GM19452 (cell line): ENCODE results near the gene PCID2.
A peak's percentile ranks its signal among the peaks of the same experiment; 100 is the strongest.
"Not testable (repeated sequence)": the region's sequence is repeated elsewhere in the genome, so short reads cannot be mapped to it uniquely, and the experiment has no call there.

Source experiments
- ATAC-seq: cut with Tn5 transposase; IDR thresholded peaks from one replicate; pipeline ENCODE4 v1.9.1; 2021; ENCODE audit not compliant: unreplicated experiment

Gene PCID2

DNA sequence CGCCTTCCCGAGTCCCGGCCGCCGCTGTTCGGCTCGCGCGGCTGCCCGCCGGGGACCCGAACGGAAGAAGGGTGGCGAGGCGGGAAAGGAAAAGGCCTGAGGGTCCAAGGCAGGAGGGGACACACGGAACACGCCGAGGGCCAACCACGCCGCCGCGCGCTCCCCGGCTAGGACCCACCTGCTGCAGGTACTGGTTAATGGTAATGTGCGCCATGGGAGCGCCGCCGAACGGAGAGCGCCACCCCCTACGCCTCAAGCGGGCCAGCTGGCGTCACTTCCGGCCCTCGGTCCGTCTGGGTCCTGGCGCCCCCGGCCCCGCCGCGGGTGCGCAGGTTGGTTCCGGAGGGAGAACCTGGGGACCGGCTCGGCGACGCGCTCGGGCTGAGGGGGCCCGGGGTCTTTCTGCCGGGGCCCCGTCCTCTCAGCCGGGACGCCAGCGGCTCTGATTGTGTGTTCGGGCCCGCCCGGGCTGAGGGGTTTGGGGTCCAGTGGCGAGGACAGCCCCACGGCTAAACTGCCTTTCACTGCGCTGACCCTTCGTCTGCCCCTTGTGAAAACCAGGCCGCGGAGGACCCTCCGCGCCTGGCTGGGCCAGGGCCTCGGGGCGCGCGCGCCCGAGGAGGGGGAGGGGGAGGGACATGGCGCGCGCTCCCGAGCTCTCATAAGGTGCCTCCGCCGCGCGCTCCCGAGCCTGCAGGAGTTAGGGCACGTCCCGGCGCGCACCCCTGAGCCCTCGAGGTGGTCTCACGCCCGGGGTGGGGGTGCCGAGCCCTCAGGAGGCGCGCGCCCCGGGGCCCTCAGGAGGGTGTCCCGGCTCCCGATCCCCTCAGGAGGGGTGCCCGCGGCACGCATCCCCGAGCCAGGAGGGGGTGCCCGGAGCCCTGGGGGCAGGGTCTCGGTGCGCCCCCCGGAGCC lies at the start of gene PCID2:
Gene PCID2, minus strand, starts transcription at position 249 of the 915 bp plus-strand sequence. Its CDS starts 35 bp downstream, at position 214.
- peak; percentile 75 for ATAC-seq

GRCh38 chr13:113257908-113258307 lies 49.4 kb upstream of the PCID2 start:
- not testable (repeated sequence) for ATAC-seq

GRCh38 chr13:113252516-113253095 lies 44.1 kb upstream of the PCID2 start:
- no peak for ATAC-seq

DNA sequence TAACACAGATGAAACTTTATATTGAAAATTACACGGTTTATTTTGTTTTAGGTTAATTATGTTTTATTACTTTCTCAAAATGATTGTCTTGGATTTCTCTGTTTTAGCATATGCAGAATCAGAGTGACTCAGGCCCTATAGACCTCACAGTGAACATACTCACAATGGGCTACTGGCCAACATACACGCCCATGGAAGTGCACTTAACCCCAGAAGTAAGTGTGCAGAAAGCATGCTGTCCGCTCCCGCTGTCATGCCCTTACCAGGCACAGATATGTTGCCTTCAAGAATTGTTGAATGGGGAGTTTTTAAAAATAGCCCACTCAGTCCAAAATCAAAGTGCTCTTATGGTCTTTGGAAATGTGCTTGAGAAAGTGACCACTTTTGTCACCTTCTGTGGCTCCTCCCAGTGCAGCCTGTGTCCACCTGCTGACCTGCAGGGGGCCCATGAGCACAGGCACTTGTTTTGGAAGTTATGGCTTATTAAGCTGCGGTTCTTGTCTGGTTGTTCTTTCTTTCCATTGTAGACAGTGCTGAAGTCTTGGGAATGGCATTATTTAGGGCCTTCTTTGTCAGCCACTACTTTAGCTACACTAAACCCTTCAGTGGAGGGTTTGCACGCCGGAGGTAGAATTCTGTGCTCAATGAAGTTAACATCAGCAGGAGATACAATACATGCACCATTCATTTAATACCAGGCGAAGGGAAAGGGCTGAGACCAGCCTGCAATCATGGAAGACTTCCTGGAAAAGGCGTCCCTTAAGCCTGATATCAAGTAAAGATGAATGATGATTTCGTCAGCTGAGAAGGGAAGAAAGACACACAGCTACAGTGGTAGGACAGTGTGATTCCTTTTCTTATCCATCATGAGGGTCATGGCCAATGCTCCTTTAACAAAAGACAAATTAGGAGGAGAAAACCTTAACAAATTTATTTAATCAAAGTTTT lies 37.7 kb upstream of the PCID2 start:
- no peak for ATAC-seq

DNA sequence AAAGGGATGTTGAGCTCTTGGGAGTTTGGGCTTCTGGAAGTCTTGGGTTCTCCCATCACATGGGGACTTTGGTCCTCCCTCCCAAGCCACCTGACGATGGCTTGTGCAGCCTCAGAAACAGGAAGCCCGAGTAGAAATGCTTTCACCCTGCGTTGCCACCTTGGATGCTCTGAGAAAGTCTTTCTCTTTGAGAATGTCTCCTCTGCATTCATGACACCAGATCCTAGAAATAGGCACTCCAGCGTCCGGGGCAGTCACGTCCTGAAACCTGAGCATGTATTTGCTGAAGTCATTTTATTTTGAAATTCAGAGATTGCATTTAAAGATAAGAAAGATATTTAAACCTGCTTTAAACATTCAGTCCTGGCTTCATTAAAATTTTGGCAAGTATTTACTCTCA lies 35.4 kb upstream of the PCID2 start:
- no peak for ATAC-seq

- not testable (repeated sequence) for ATAC-seq
Observed at GRCh38 chr13:113241623-113242022, 33.2 kb upstream of the PCID2 start.

DNA sequence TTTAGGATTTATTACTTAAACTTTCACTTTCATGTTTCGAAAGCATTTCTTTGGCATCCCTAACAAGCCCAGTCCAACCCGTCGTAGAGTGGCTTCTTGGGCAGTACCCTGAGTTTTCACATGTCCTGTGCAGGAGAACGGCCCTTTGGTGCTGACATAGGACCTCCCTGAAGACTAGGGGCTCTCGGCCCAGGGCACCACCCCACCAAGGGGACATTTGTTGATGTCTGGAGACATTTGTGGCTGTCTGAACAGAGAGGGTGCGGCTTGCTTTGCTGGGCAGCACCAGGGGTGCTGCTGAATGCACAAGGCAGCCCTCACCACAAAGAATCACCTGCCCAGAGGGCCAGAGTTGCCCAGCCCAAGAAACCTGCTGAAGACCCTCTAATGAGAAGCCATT lies 31.5 kb upstream of the PCID2 start:
- no peak for ATAC-seq

DNA sequence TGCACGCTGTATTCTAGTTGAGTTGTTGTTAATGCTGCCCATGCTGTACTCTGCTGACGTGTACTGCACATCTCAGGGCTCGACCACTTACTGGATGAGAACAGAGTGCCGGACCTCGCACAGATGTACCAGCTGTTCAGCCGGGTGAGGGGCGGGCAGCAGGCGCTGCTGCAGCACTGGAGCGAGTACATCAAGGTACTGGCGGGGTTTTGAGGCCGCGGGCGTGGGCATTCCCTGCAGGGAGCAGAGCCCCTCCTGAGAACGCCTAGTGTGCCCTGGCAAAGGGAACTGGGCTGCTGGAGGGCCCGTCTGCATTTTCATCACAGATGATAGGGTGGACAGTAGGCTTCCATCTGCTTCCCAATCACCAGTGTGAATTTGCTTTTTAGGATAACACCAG lies 30.9 kb upstream of the PCID2 start:
- ATAC-seq = no peak

- no peak for ATAC-seq
Observed at GRCh38 chr13:113238536-113238935, 30.1 kb upstream of the PCID2 start.

GRCh38 chr13:113233101-113233500 lies 24.6 kb upstream of the PCID2 start:
- ATAC-seq = no peak

DNA sequence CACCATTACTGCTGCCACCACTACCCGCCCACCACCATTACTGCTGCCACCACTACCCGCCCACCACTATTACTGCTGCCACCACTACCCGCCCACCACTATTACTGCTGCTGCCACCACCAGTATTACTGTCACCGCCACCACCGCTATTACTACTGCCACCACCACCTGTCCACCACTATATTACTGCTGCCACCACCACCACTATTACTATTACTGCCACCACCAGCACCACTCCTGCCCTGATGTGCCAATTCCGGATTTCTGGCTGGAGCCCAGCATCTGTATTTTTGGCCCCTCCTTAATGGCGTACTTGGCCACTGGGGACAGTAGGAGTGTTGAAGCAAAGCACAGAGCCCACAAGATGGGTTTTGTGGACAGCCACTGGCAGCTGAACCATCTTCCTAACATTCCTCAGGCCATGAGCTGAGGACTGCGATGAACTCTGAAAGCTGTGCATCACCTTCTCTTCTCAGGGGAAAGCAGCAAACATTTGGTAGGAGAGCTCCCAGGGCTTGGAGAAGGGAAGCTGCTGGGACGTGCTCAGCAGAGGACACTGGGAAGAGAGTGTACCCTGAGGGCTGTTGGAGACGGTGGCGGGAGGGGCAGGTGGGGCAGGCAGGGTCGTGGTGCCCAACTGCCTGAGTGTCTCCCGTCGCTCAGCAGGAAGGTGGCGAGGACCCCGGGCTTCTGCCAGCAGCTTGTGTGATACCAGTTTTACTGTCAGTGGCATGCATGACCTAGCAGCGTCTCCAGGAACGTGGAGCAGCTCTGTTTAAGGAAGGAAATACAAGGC lies 23.9 kb upstream of the PCID2 start:
- no peak for ATAC-seq

DNA sequence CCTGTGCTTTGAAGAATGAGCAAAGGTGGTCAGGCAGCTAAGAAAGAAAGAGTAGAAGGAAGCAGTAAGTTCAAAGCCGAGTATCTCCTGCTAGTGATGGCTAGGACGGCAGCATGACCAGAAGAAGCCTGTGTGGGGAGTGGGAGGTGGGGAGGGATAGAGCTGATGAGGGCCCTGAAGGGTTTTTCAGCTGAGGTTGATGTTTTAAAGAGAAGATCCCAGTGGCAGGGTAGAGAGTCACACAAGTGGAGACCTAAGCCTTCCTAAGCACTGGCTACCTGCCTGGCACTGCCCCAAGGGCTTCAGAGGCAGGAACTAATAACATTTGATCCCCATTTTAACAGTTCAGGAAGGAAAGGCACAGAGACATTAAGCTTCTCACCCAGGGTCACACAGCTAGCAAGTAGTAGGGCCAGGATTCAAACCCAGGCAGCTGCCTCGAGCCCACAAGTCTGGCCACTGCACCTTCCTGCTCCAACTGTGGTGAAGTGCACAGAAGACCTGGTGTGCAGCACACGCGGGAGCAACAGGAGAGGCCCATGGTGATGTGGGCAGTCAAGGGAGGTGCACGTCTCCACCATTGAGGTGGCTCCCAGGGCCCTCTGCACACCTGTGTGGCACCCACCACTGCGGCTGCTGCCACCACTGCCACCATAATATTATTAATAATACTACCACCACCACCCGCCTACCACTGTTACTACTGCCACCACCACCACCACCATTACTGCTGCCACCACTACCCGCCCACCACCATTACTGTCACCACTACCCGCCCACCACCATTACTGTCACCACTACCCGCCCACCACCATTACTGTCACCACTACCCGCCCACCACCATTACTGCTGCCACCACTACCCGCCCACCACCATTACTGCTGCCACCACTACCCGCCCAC lies 23.1 kb upstream of the PCID2 start:
- ATAC-seq = no peak

GRCh38 chr13:113229791-113230190 lies 21.3 kb upstream of the PCID2 start:
- ATAC-seq = no peak

DNA sequence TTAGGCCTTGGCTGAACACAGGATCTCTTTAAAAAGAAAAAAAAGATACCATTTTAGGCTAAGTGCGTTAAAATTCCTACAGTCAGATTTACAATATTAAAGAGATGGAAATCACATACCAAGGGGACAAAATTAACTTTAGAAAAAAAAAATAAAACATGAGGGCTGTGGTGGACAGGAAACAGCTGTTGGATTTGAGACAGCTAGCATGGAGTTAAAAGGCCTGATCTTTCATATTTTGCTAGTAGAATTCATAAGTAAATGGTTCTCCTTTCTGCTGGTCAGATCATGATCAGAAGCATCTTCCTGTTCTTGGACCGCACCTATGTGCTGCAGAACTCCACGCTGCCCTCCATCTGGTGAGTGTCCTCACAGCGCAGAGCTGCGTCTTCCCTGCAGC lies 20.7 kb upstream of the PCID2 start:
- no peak for ATAC-seq

GRCh38 chr13:113226873-113227450 lies 18.5 kb upstream of the PCID2 start:
- ATAC-seq = no peak

DNA sequence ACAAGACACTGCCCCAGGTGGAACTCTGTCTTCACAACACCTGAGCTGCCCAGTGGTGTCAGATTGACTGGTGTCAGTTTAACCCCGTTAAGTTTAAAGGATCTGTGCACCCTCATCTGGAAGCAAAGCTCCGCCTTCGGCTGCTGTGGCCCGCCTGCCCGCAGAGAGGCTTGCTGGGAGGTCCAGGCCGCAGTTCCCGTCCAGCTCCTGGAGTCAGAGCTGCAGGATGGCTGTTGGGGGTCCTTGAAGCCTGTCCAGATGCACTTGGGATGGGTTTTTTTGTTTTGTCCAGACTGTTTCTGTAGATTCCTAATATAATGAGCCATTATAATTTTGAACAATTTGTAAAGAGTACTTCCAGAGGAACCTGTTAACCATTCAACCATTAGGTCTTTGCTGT lies 17.0 kb upstream of the PCID2 start:
- no peak for ATAC-seq

GRCh38 chr13:113224486-113224885 lies 16.0 kb upstream of the PCID2 start:
- ATAC-seq = no peak

DNA sequence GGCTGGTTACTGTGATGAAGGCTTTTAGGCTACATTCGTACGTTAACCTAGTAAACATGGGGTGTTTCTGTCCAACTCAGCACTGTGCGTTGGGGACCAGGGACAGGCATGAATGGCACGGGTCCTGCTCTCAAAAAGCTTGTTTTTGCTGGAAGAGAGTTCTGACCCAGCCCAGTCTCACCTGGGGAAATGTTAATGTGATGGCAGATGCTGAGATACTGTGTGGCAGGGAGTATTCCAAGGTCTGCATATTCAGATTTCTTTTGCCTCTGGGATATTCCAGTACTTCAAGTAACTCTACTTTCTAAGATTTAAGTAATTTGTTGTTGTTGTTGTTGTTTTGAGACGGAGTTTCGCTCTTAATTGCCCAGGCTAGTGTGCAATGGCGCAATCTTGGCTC lies 14.6 kb upstream of the PCID2 start:
- no peak for ATAC-seq

DNA sequence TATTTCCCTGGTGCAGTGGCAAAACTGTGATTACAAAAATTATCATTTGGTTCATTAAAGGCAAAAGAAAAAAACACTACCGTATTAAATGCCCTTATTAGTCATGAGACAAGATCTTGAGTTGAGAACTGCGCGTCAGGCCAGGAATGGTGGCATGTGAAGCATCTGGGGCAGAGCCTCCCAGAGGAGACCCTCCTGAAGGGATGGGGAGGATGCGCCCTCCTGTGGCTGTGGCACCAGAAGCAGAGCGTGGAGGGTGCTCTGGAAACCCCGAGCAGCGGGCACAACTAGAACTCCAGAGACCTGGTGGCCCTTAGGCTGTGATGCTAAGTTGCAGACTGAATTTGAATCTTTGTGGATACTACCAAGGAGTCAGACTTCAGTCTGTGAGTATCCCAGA lies 12.4 kb upstream of the PCID2 start:
- no peak for ATAC-seq
